Astrocyte (in vitro differentiated cells and primary cell): Measurements from ENCODE around the gene ADAMTS10. TPM values are rescaled to one million over a fixed set of nuclear protein-coding genes. Genes with fewer than 3 reads are reported as not detected.

Experiments used
- DNase-seq: peaks from one replicate; pipeline ENCODE4 v3.0.0-alpha.2; 2010; ENCODE audit warnings: low read depth
- FAIRE-seq: peaks from 2 replicates; lab custom pipeline; 2011; peaks lifted over from hg19 to GRCh38; lab: Jason Lieb, UNC
- H2AFZ ChIP-seq: 2 replicates; pipeline ENCODE4 v1.6.0; 2012; ENCODE audit warnings: low read depth, low read length, inconsistent platforms
- H3K27ac ChIP-seq: 2 replicates; pipeline ENCODE4 v1.5.1; 2011; ENCODE audit warnings: low read depth, low read length, inconsistent platforms
- H3K27me3 ChIP-seq: 2 replicates; pipeline ENCODE4 v1.6.0; 2011; ENCODE audit warnings: low read length, inconsistent platforms; ENCODE audit not compliant: insufficient read depth
- H3K36me3 ChIP-seq: 2 replicates; pipeline ENCODE4 v1.5.1; 2011; ENCODE audit warnings: low read length, inconsistent platforms; ENCODE audit not compliant: insufficient read depth
- H3K4me1 ChIP-seq: 2 replicates; pipeline ENCODE4 v1.5.1; 2011; ENCODE audit warnings: low read length, inconsistent platforms; ENCODE audit not compliant: insufficient read depth
- H3K4me2 ChIP-seq: 2 replicates; pipeline ENCODE4 v1.6.0; 2012; ENCODE audit warnings: low read length, inconsistent platforms
- H3K4me3 ChIP-seq: 2 replicates; pipeline ENCODE4 v1.5.1; 2011; ENCODE audit warnings: low read depth, mild to moderate bottlenecking, low read length, inconsistent platforms; ENCODE audit not compliant: insufficient read depth
- H3K79me2 ChIP-seq: 2 replicates; pipeline ENCODE4 v1.6.0; 2012; ENCODE audit warnings: mild to moderate bottlenecking, low read length, inconsistent platforms; ENCODE audit not compliant: insufficient read depth
- H3K9ac ChIP-seq: 2 replicates; pipeline ENCODE4 v1.6.0; 2012; ENCODE audit warnings: mild to moderate bottlenecking, low read length, inconsistent platforms
- H3K9me3 ChIP-seq: 2 replicates; pipeline ENCODE4 v1.5.1; 2012; ENCODE audit warnings: low read depth, mild to moderate bottlenecking, low read length, inconsistent platforms; ENCODE audit not compliant: insufficient read depth
- H4K20me1 ChIP-seq: 2 replicates; pipeline ENCODE4 v1.6.0; 2012; ENCODE audit warnings: low read length, inconsistent platforms; ENCODE audit not compliant: insufficient read depth
- H3K27ac Mint-ChIP-seq: one replicate; pipeline ENCODE4 v1.8.0; 2021; ENCODE audit warnings: mild to moderate bottlenecking, mixed read lengths; ENCODE audit not compliant: unreplicated experiment
- H3K27me3 Mint-ChIP-seq: one replicate; pipeline ENCODE4 v1.8.0; 2021; ENCODE audit warnings: low read depth, mixed read lengths; ENCODE audit not compliant: unreplicated experiment
- H3K36me3 Mint-ChIP-seq: one replicate; pipeline ENCODE4 v1.8.0; 2021; ENCODE audit warnings: low read depth, mixed read lengths; ENCODE audit not compliant: unreplicated experiment
- H3K4me1 Mint-ChIP-seq: one replicate; pipeline ENCODE4 v1.8.0; 2021; ENCODE audit warnings: low read depth, mixed read lengths; ENCODE audit not compliant: unreplicated experiment
- H3K4me3 Mint-ChIP-seq: one replicate; pipeline ENCODE4 v1.8.0; 2021; ENCODE audit warnings: mild to moderate bottlenecking, moderate library complexity, mixed read lengths; ENCODE audit not compliant: unreplicated experiment
- H3K9me3 Mint-ChIP-seq: one replicate; pipeline ENCODE4 v1.8.0; 2021; ENCODE audit warnings: mild to moderate bottlenecking, mixed read lengths; ENCODE audit not compliant: unreplicated experiment
- CTCF ChIP-seq: IDR thresholded peaks from 2 replicates; pipeline ENCODE4 v1.5.1; 2011; ENCODE audit warnings: low read depth, mild to moderate bottlenecking, inconsistent platforms, low read length, moderate library complexity; ENCODE audit not compliant: insufficient read depth
- EZH2 ChIP-seq: IDR thresholded peaks from 2 replicates; pipeline ENCODE4 v1.6.1; 2012; ENCODE audit warnings: mild to moderate bottlenecking, low read length, inconsistent platforms; ENCODE audit not compliant: insufficient read depth
- total RNA-seq: library from RNA; stranded (reverse); gene quantifications from 2 replicates; pipeline ENCODE4 v1.2.1, GENCODE V29; 2021

The ADAMTS10 gene
- total RNA-seq, 1 donor from 2014 or later: 34.0 TPM

GRCh38 chr19:8601796-8602195 is 8.7 kb downstream of the ADAMTS10 start:
- TF ChIP-seq EZH2 (no peak), CTCF (no peak)
- H3K9me3 ChIP-seq: peaks cover 8% of the 10 kb centered on the region
- Mint-ChIP-seq H3K4me1 (no peaks in the 10 kb centered on the region), H3K27ac (no peak overlapping the region), H3K27me3 (no peaks in the 10 kb centered on the region), H3K9me3 (peaks cover 6% of the 10 kb centered on the region), H3K4me3 (no peak overlapping the region), H3K36me3 (peaks cover 44% of the 10 kb centered on the region)
- H3K4me1 ChIP-seq: peaks cover 1% of the 10 kb centered on the region
- peaks cover 20% of the 10 kb centered on the region for H3K79me2 ChIP-seq
- H3K4me3 ChIP-seq: no peak overlapping the region
- no peak overlapping the region for H3K4me2 ChIP-seq
- no peak overlapping the region for H3K9ac ChIP-seq
- H3K27me3 ChIP-seq: no peaks in the 10 kb centered on the region
- H2AFZ ChIP-seq: no peak overlapping the region
- FAIRE-seq (no peak), DNase-seq (no peak)
- H3K27ac ChIP-seq: no peak overlapping the region
- peaks cover 35% of the 10 kb centered on the region for H4K20me1 ChIP-seq
- H3K36me3 ChIP-seq: peaks cover 13% of the 10 kb centered on the region

GRCh38 chr19:8600816-8601215 is 9.7 kb downstream of the ADAMTS10 start:
- Histone ChIP-seq H3K27ac (no peak overlapping the region), H2AFZ (no peak overlapping the region), H3K4me2 (no peak overlapping the region), H4K20me1 (peaks cover 25% of the 10 kb centered on the region), H3K4me1 (no peaks in the 10 kb centered on the region), H3K27me3 (no peaks in the 10 kb centered on the region), H3K36me3 (peaks cover 13% of the 10 kb centered on the region), H3K79me2 (peaks cover 11% of the 10 kb centered on the region), H3K4me3 (no peak overlapping the region), H3K9ac (no peak overlapping the region), H3K9me3 (peaks cover 8% of the 10 kb centered on the region)
- no peak overlapping the region for H3K27ac Mint-ChIP-seq
- H3K4me1 Mint-ChIP-seq: no peaks in the 10 kb centered on the region
- no peaks in the 10 kb centered on the region for H3K27me3 Mint-ChIP-seq
- no peak for TF ChIP-seq EZH2
- no peak for TF ChIP-seq CTCF
- FAIRE-seq: no peak
- peaks cover 4% of the 10 kb centered on the region for H3K9me3 Mint-ChIP-seq
- peaks cover 37% of the 10 kb centered on the region for H3K36me3 Mint-ChIP-seq
- no peak overlapping the region for H3K4me3 Mint-ChIP-seq
- no peak for DNase-seq

GRCh38 chr19:8600064-8600463 is 10.5 kb downstream of the ADAMTS10 start:
- Histone ChIP-seq H2AFZ (no peak overlapping the region), H3K4me3 (no peak overlapping the region), H3K9ac (no peak overlapping the region), H4K20me1 (peaks cover 22% of the 10 kb centered on the region), H3K36me3 (peaks cover 13% of the 10 kb centered on the region), H3K27ac (no peak overlapping the region), H3K27me3 (no peaks in the 10 kb centered on the region), H3K79me2 (peaks cover 7% of the 10 kb centered on the region), H3K4me1 (no peaks in the 10 kb centered on the region), H3K4me2 (no peak overlapping the region), H3K9me3 (peaks cover 8% of the 10 kb centered on the region)
- Mint-ChIP-seq H3K4me3 (no peak overlapping the region), H3K27ac (no peak overlapping the region), H3K36me3 (peaks cover 41% of the 10 kb centered on the region), H3K9me3 (peaks cover 3% of the 10 kb centered on the region), H3K4me1 (no peaks in the 10 kb centered on the region), H3K27me3 (no peaks in the 10 kb centered on the region)
- TF ChIP-seq CTCF: no peak
- TF ChIP-seq EZH2: no peak
- FAIRE-seq (no peak), DNase-seq (no peak)
